ENCODE data around the gene C1QA.
"Not testable (repeated sequence)": the region's sequence is repeated elsewhere in the genome, so short reads cannot be mapped to it uniquely, and the experiment has no call there.

The C1QA gene

GRCh38 chr1:22658385-22659163 is 22.1 kb downstream of the C1QA start:
- no peak overlapping the region for H3K27ac ChIP-seq (ENCODE audit: low read depth, low read length)
- H3K36me3 ChIP-seq (ENCODE audit: control insufficient read depth, insufficient read depth, low read length), result no peaks in the 10 kb centered on the region
- H3K9me3 ChIP-seq (ENCODE audit: control insufficient read depth, insufficient read depth, low read depth, low read length), result no peaks in the 10 kb centered on the region
- H3K27me3 ChIP-seq (ENCODE audit: control insufficient read depth, insufficient read depth, low read length), result peaks cover 5% of the 10 kb centered on the region; the same call in 1 of the 2 replicates
- H3K4me1 ChIP-seq (ENCODE audit: control insufficient read depth, insufficient read depth, low read length), result no peaks in the 10 kb centered on the region
- no peak overlapping the region for H3K9ac ChIP-seq (ENCODE audit: low read length)
- H3K4me3 ChIP-seq (ENCODE audit: low read depth, low read length), result no peak overlapping the region

- Histone ChIP-seq H3K27me3 (ENCODE audit: control insufficient read depth, insufficient read depth, low read length) (peaks cover 5% of the 10 kb centered on the region; the same call in 1 of the 2 replicates), H3K27ac (ENCODE audit: low read depth, low read length) (no peak overlapping the region), H3K36me3 (ENCODE audit: control insufficient read depth, insufficient read depth, low read length) (no peaks in the 10 kb centered on the region)
Observed at GRCh38 chr1:22660716-22661241, 24.4 kb downstream of the C1QA start.

GRCh38 chr1:22661880-22662279 is 25.5 kb downstream of the C1QA start:
- H3K4me1 ChIP-seq (ENCODE audit: control insufficient read depth, insufficient read depth, low read length), result no peaks in the 10 kb centered on the region; the same call in 1 of the 2 replicates
- no peaks in the 10 kb centered on the region for H3K36me3 ChIP-seq (ENCODE audit: control insufficient read depth, insufficient read depth, low read length)
- H3K27me3 ChIP-seq (ENCODE audit: control insufficient read depth, insufficient read depth, low read length), result no peaks in the 10 kb centered on the region; the same call in 1 of the 2 replicates
- no peak overlapping the region for H3K4me3 ChIP-seq (ENCODE audit: low read depth, low read length)
- no peaks in the 10 kb centered on the region for H3K9me3 ChIP-seq (ENCODE audit: control insufficient read depth, insufficient read depth, low read depth, low read length)
- no peak overlapping the region for H3K9ac ChIP-seq (ENCODE audit: low read length)
- H3K27ac ChIP-seq (ENCODE audit: low read depth, low read length), result no peak overlapping the region

More at GRCh38 chr1:22660716-22661241, 24.4 kb downstream of the C1QA start:
- Histone ChIP-seq H3K4me3 (ENCODE audit: low read depth, low read length) (no peak overlapping the region), H3K4me1 (ENCODE audit: control insufficient read depth, insufficient read depth, low read length) (no peaks in the 10 kb centered on the region; the same call in 1 of the 2 replicates), H3K9ac (ENCODE audit: low read length) (no peak overlapping the region), H3K9me3 (ENCODE audit: control insufficient read depth, insufficient read depth, low read depth, low read length) (no peaks in the 10 kb centered on the region)

- no peaks in the 10 kb centered on the region for H3K36me3 ChIP-seq (ENCODE audit: control insufficient read depth, insufficient read depth, low read length)
- H3K9me3 ChIP-seq (ENCODE audit: control insufficient read depth, insufficient read depth, low read depth, low read length), result no peaks in the 10 kb centered on the region
- no peaks in the 10 kb centered on the region; the same call in 1 of the 2 replicates for H3K4me1 ChIP-seq (ENCODE audit: control insufficient read depth, insufficient read depth, low read length)
- no peaks in the 10 kb centered on the region; the same call in 1 of the 2 replicates for H3K27me3 ChIP-seq (ENCODE audit: control insufficient read depth, insufficient read depth, low read length)
- no peak overlapping the region for H3K27ac ChIP-seq (ENCODE audit: low read depth, low read length)
- no peak overlapping the region for H3K9ac ChIP-seq (ENCODE audit: low read length)
- no peak overlapping the region for H3K4me3 ChIP-seq (ENCODE audit: low read depth, low read length)
Observed at GRCh38 chr1:22662318-22662717, 25.9 kb downstream of the C1QA start.

GRCh38 chr1:22662986-22663408 is 26.6 kb downstream of the C1QA start:
- Histone ChIP-seq H3K9ac (ENCODE audit: low read length) (no peak overlapping the region), H3K36me3 (ENCODE audit: control insufficient read depth, insufficient read depth, low read length) (no peaks in the 10 kb centered on the region), H3K4me1 (ENCODE audit: control insufficient read depth, insufficient read depth, low read length) (no peaks in the 10 kb centered on the region; the same call in 1 of the 2 replicates), H3K4me3 (ENCODE audit: low read depth, low read length) (no peak overlapping the region), H3K27me3 (ENCODE audit: control insufficient read depth, insufficient read depth, low read length) (no peaks in the 10 kb centered on the region; the same call in 1 of the 2 replicates), H3K27ac (ENCODE audit: low read depth, low read length) (no peak overlapping the region), H3K9me3 (ENCODE audit: control insufficient read depth, insufficient read depth, low read depth, low read length) (no peaks in the 10 kb centered on the region)

GRCh38 chr1:22665752-22666151 is 29.3 kb downstream of the C1QA start:
- no peak overlapping the region for H3K9ac ChIP-seq (ENCODE audit: low read length)
- no peak overlapping the region for H3K4me3 ChIP-seq (ENCODE audit: low read depth, low read length)
- H3K36me3 ChIP-seq (ENCODE audit: control insufficient read depth, insufficient read depth, low read length), result no peaks in the 10 kb centered on the region
- H3K27me3 ChIP-seq (ENCODE audit: control insufficient read depth, insufficient read depth, low read length), result no peaks in the 10 kb centered on the region; the same call in 1 of the 2 replicates
- H3K9me3 ChIP-seq (ENCODE audit: control insufficient read depth, insufficient read depth, low read depth, low read length), result no peaks in the 10 kb centered on the region
- no peak overlapping the region for H3K27ac ChIP-seq (ENCODE audit: low read depth, low read length)
- no peaks in the 10 kb centered on the region; the same call in 1 of the 2 replicates for H3K4me1 ChIP-seq (ENCODE audit: control insufficient read depth, insufficient read depth, low read length)

- no peak overlapping the region for H3K9ac ChIP-seq (ENCODE audit: low read length)
- H3K27me3 ChIP-seq (ENCODE audit: control insufficient read depth, insufficient read depth, low read length), result no peaks in the 10 kb centered on the region; the same call in 1 of the 2 replicates
- H3K4me3 ChIP-seq (ENCODE audit: low read depth, low read length), result no peak overlapping the region
- no peaks in the 10 kb centered on the region for H3K9me3 ChIP-seq (ENCODE audit: control insufficient read depth, insufficient read depth, low read depth, low read length)
- H3K27ac ChIP-seq (ENCODE audit: low read depth, low read length), result no peak overlapping the region
- no peaks in the 10 kb centered on the region for H3K36me3 ChIP-seq (ENCODE audit: control insufficient read depth, insufficient read depth, low read length)
- H3K4me1 ChIP-seq (ENCODE audit: control insufficient read depth, insufficient read depth, low read length), result no peaks in the 10 kb centered on the region; the same call in 1 of the 2 replicates
Observed at GRCh38 chr1:22666412-22666811, 30.0 kb downstream of the C1QA start.

- not testable (repeated sequence) for H3K4me1 ChIP-seq (ENCODE audit: control insufficient read depth, insufficient read depth, low read length); H3K36me3 ChIP-seq (ENCODE audit: control insufficient read depth, insufficient read depth, low read length); H3K9ac ChIP-seq (ENCODE audit: low read length); H3K4me3 ChIP-seq (ENCODE audit: low read depth, low read length); H3K27ac ChIP-seq (ENCODE audit: low read depth, low read length); H3K9me3 ChIP-seq (ENCODE audit: control insufficient read depth, insufficient read depth, low read depth, low read length); H3K27me3 ChIP-seq (ENCODE audit: control insufficient read depth, insufficient read depth, low read length)
Observed at GRCh38 chr1:22668840-22669239, 32.4 kb downstream of the C1QA start.

- H3K27me3 ChIP-seq (ENCODE audit: control insufficient read depth, insufficient read depth, low read length), result no peaks in the 10 kb centered on the region; the same call in 1 of the 2 replicates
- no peak overlapping the region for H3K4me3 ChIP-seq (ENCODE audit: low read depth, low read length)
- H3K9ac ChIP-seq (ENCODE audit: low read length), result no peak overlapping the region
- no peak overlapping the region for H3K27ac ChIP-seq (ENCODE audit: low read depth, low read length)
- no peaks in the 10 kb centered on the region for H3K9me3 ChIP-seq (ENCODE audit: control insufficient read depth, insufficient read depth, low read depth, low read length)
- H3K36me3 ChIP-seq (ENCODE audit: control insufficient read depth, insufficient read depth, low read length), result no peaks in the 10 kb centered on the region
- no peaks in the 10 kb centered on the region; the same call in 1 of the 2 replicates for H3K4me1 ChIP-seq (ENCODE audit: control insufficient read depth, insufficient read depth, low read length)
Observed at GRCh38 chr1:22670352-22670975, 34.0 kb downstream of the C1QA start.

- Histone ChIP-seq H3K4me3 (ENCODE audit: low read depth, low read length) (no peak overlapping the region), H3K27ac (ENCODE audit: low read depth, low read length) (no peak overlapping the region), H3K9ac (ENCODE audit: low read length) (no peak overlapping the region), H3K36me3 (ENCODE audit: control insufficient read depth, insufficient read depth, low read length) (no peaks in the 10 kb centered on the region), H3K4me1 (ENCODE audit: control insufficient read depth, insufficient read depth, low read length) (no peaks in the 10 kb centered on the region), H3K27me3 (ENCODE audit: control insufficient read depth, insufficient read depth, low read length) (no peaks in the 10 kb centered on the region; the same call in 1 of the 2 replicates), H3K9me3 (ENCODE audit: control insufficient read depth, insufficient read depth, low read depth, low read length) (no peaks in the 10 kb centered on the region)
Observed at GRCh38 chr1:22671999-22672398, 35.6 kb downstream of the C1QA start.
